ENCODE measurements around the gene UNC13A.
A peak's percentile ranks its signal among the peaks of the same experiment; 100 is the strongest.

UNC13A gene

GRCh38 chr19:17623224-17623935, 64.8 kb downstream of the UNC13A start:
- Histone ChIP-seq H3K9me3 (replicated peaks; ENCODE audit: low read length) (peaks cover 4% of the 10 kb centered on the region), H3K4me3 (ENCODE audit: low read length) (no peak overlapping the region), H3K4me2 (ENCODE audit: low read length) (no peak overlapping the region), H3K4me1 (ENCODE audit: control insufficient read depth, insufficient read depth, low read length) (no peaks in the 10 kb centered on the region), H3K36me3 (ENCODE audit: insufficient read depth, low read length) (no peaks in the 10 kb centered on the region), H3K27me3 (ENCODE audit: control insufficient read depth, insufficient read depth, low read length) (peaks cover 7% of the 10 kb centered on the region), H3K9ac (ENCODE audit: low read depth, low read length) (no peak overlapping the region)

- Histone ChIP-seq H3K9ac (ENCODE audit: low read depth, low read length) (no peak overlapping the region), H3K9me3 (replicated peaks; ENCODE audit: low read length) (peaks cover 4% of the 10 kb centered on the region), H3K27me3 (ENCODE audit: control insufficient read depth, insufficient read depth, low read length) (peaks cover 22% of the 10 kb centered on the region), H3K4me2 (ENCODE audit: low read length) (no peak overlapping the region), H3K36me3 (ENCODE audit: insufficient read depth, low read length) (no peaks in the 10 kb centered on the region), H3K4me1 (ENCODE audit: control insufficient read depth, insufficient read depth, low read length) (no peaks in the 10 kb centered on the region), H3K4me3 (ENCODE audit: low read length) (no peak overlapping the region)
These were observed 67.5 kb downstream of the UNC13A start for GRCh38 chr19:17620696-17621095.

DNA sequence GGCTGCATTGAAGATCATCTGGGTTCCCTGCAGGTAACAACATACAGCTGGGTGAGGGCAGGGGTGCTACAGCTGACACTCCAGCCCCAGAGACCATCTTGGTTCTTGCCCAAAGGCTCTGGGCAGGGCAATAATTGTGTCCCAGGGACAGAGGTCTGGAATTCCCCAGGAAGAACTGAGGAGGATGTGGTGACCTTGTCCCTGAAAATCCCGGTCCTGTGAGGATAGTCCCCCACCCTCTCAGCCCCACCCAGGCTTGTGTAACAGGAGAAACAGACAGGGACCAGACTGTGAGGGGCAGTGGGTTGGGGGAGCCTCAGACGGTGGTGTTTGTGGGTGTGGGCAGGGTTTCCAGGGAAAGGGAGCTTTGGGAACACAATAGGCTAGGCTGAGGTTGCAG, 69.2 kb downstream of the UNC13A start:
- Histone ChIP-seq H3K4me2 (ENCODE audit: low read length) (no peak overlapping the region), H3K4me3 (ENCODE audit: low read length) (no peak overlapping the region), H3K9me3 (replicated peaks; ENCODE audit: low read length) (peaks cover 4% of the 10 kb centered on the region), H3K4me1 (ENCODE audit: control insufficient read depth, insufficient read depth, low read length) (no peaks in the 10 kb centered on the region), H3K36me3 (ENCODE audit: insufficient read depth, low read length) (no peaks in the 10 kb centered on the region), H3K9ac (ENCODE audit: low read depth, low read length) (no peak overlapping the region), H3K27me3 (ENCODE audit: control insufficient read depth, insufficient read depth, low read length) (peaks cover 25% of the 10 kb centered on the region)

DNA sequence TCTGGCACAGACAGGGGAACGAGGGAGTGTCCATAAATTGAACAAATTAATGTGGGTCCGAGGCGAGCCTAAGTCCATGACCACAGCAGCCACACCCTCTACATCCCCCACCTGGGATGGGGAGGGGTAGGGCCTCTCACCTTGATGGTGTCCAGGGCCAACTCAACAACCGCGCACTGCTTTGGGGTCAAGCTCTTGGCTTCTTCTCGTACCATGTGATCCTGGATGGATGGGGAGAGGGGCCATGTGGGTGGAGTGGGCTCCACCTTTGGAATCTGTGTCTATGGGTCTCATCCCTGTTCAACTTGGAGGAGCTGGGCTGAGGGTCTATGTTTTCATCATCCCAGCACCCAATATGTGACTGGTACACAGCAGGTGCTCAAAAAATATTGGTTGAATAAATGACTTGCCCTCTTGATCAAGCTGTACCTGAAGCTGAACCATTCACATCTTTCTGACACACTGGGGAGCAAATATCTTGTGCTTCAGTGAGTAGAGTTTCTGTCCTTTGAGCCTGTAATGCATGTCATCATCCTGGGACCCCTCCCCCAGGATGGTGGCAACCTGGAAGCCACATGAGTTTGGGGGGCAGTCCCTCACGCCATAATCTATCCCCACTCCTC, 69.8 kb downstream of the UNC13A start:
- no peak overlapping the region for H3K4me3 ChIP-seq (ENCODE audit: low read length)
- H3K27me3 ChIP-seq (ENCODE audit: control insufficient read depth, insufficient read depth, low read length) = peaks cover 25% of the 10 kb centered on the region
- peaks cover 4% of the 10 kb centered on the region for H3K9me3 ChIP-seq (replicated peaks; ENCODE audit: low read length)
- H3K4me1 ChIP-seq (ENCODE audit: control insufficient read depth, insufficient read depth, low read length) = no peaks in the 10 kb centered on the region
- H3K36me3 ChIP-seq (ENCODE audit: insufficient read depth, low read length) = no peaks in the 10 kb centered on the region
- H3K9ac ChIP-seq (ENCODE audit: low read depth, low read length) = no peak overlapping the region
- H3K4me2 ChIP-seq (ENCODE audit: low read length) = no peak overlapping the region

DNA sequence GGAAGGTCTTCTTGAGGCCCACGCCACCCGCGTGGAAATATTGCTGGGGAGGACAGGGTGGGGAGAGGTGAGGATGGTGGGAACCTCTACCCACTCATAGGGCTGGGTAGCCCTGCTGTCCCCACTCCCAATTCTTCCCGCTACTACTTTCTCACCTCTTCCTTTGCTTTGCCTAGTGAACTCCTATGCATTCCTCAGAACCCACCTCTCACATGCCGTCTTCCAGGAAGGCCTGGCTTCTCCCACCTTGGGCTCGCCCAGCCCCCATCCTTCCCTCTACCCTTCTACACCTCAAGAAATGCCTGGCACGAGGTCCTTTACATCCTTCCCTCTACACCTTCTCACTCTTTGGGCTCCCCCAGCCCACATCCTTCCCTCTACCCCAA, 70.4 kb downstream of the UNC13A start:
- Histone ChIP-seq H3K4me1 (ENCODE audit: control insufficient read depth, insufficient read depth, low read length) (no peaks in the 10 kb centered on the region), H3K9me3 (replicated peaks; ENCODE audit: low read length) (peaks cover 4% of the 10 kb centered on the region), H3K4me2 (ENCODE audit: low read length) (no peak overlapping the region), H3K9ac (ENCODE audit: low read depth, low read length) (no peak overlapping the region), H3K36me3 (ENCODE audit: insufficient read depth, low read length) (no peaks in the 10 kb centered on the region), H3K4me3 (ENCODE audit: low read length) (no peak overlapping the region), H3K27me3 (ENCODE audit: control insufficient read depth, insufficient read depth, low read length) (peaks cover 25% of the 10 kb centered on the region)

GRCh38 chr19:17616961-17617806, 71.0 kb downstream of the UNC13A start:
- no peak overlapping the region for H3K4me3 ChIP-seq (ENCODE audit: low read length)
- peak overlapping the region; percentile 44 for H3K4me2 ChIP-seq (ENCODE audit: low read length)
- no peak overlapping the region for H3K9ac ChIP-seq (ENCODE audit: low read depth, low read length)
- H3K27me3 ChIP-seq (ENCODE audit: control insufficient read depth, insufficient read depth, low read length) = peaks cover 25% of the 10 kb centered on the region
- H3K36me3 ChIP-seq (ENCODE audit: insufficient read depth, low read length) = no peaks in the 10 kb centered on the region
- no peaks in the 10 kb centered on the region for H3K4me1 ChIP-seq (ENCODE audit: control insufficient read depth, insufficient read depth, low read length)
- H3K9me3 ChIP-seq (replicated peaks; ENCODE audit: low read length) = peaks cover 4% of the 10 kb centered on the region

DNA sequence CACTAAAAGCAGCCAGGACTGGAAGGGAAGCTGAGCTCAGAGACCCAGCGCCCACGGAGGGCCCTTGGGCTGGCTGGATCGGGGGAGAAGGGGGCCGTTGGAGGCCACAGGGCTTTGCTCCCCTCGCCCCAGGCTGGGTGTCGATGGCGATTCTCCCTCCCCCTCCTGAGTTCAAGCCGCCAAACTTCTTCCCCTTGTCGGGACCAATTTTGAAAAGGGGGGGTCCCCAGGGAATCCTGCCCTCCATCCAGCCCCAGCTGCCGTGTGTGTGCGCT, 71.5 kb downstream of the UNC13A start:
- Histone ChIP-seq H3K4me2 (ENCODE audit: low read length) (peak overlapping the region; percentile 44), H3K9ac (ENCODE audit: low read depth, low read length) (no peak overlapping the region), H3K27me3 (ENCODE audit: control insufficient read depth, insufficient read depth, low read length) (peaks cover 27% of the 10 kb centered on the region), H3K36me3 (ENCODE audit: insufficient read depth, low read length) (no peaks in the 10 kb centered on the region), H3K4me1 (ENCODE audit: control insufficient read depth, insufficient read depth, low read length) (no peaks in the 10 kb centered on the region), H3K9me3 (replicated peaks; ENCODE audit: low read length) (no peaks in the 10 kb centered on the region), H3K4me3 (ENCODE audit: low read length) (no peak overlapping the region)

DNA sequence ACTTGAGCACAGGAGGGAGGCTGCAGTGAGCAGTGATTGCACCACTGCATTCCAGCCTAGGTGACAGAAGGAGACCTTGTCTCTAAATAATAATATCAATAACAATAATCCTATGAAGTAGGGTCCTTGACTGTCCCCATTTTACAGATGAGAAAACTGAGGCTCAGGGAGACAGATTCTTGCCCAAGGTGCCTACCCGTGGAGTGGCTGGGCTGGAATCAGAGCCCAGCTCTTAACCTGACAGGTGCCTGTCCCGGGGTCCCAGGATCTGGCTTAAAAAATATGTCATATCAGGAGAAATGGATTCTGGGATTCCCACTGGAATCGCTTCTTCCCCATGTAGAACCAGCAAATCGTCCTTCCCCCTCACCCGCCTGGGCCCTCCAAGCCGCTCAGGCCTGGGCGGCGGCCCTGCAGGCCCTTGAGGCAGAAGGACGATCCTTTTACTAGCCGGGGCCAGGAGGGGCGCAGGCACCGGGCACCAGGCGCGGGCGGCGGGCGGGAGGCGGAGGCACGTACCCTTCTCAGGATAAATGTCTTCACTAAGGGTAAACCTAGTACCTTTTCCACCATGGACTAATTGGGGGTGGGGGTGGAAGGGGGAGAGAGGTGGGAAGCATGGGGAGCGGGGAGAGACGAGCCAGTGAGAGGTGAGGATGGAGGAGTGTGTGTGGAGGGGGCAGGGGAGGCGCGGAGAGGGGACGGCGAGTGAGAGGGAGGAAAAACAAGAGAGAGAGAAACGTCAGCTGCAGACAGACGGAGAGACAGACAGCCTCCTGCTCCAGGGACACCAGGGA, 72.1 kb downstream of the UNC13A start:
- Histone ChIP-seq H3K27me3 (ENCODE audit: control insufficient read depth, insufficient read depth, low read length) (peaks cover 30% of the 10 kb centered on the region), H3K36me3 (ENCODE audit: insufficient read depth, low read length) (no peaks in the 10 kb centered on the region), H3K4me2 (ENCODE audit: low read length) (peak overlapping the region; percentile 44), H3K9ac (ENCODE audit: low read depth, low read length) (no peak overlapping the region), H3K9me3 (replicated peaks; ENCODE audit: low read length) (no peaks in the 10 kb centered on the region), H3K4me1 (ENCODE audit: control insufficient read depth, insufficient read depth, low read length) (no peaks in the 10 kb centered on the region), H3K4me3 (ENCODE audit: low read length) (no peak overlapping the region)

DNA sequence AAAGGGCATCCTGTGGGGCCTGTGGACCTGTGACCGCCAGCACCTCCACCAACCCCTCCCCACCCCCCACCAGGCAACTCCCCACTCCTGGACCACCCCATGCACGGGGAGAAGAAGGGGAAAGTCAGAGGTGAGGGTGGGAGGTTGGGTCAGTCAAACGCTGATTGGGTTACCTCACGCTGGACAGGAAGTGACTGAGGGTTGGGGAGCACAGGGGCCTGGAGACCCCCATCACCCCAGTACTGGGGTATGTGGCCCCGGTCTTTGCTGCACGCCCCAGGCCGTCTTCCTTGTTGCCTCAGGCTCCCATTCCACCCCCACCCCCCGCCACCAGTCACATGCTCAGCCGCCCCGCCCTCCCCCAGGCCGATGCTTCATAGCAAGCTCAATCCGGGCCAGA, 73.7 kb downstream of the UNC13A start:
- H3K9me3 ChIP-seq (replicated peaks; ENCODE audit: low read length) = no peaks in the 10 kb centered on the region
- H3K4me3 ChIP-seq (ENCODE audit: low read length) = no peak overlapping the region
- H3K9ac ChIP-seq (ENCODE audit: low read depth, low read length) = no peak overlapping the region
- no peak overlapping the region for H3K4me2 ChIP-seq (ENCODE audit: low read length)
- peaks cover 30% of the 10 kb centered on the region for H3K27me3 ChIP-seq (ENCODE audit: control insufficient read depth, insufficient read depth, low read length)
- H3K4me1 ChIP-seq (ENCODE audit: control insufficient read depth, insufficient read depth, low read length) = no peaks in the 10 kb centered on the region
- no peaks in the 10 kb centered on the region for H3K36me3 ChIP-seq (ENCODE audit: insufficient read depth, low read length)

GRCh38 chr19:17611462-17612244, 76.5 kb downstream of the UNC13A start:
- Histone ChIP-seq H3K4me2 (ENCODE audit: low read length) (no peak overlapping the region), H3K27me3 (ENCODE audit: control insufficient read depth, insufficient read depth, low read length) (peaks cover 15% of the 10 kb centered on the region), H3K9ac (ENCODE audit: low read depth, low read length) (no peak overlapping the region), H3K4me1 (ENCODE audit: control insufficient read depth, insufficient read depth, low read length) (no peaks in the 10 kb centered on the region), H3K9me3 (replicated peaks; ENCODE audit: low read length) (no peaks in the 10 kb centered on the region), H3K36me3 (ENCODE audit: insufficient read depth, low read length) (no peaks in the 10 kb centered on the region), H3K4me3 (ENCODE audit: low read length) (no peak overlapping the region)

- Histone ChIP-seq H3K4me2 (ENCODE audit: low read length) (no peak overlapping the region), H3K4me1 (ENCODE audit: control insufficient read depth, insufficient read depth, low read length) (peaks cover 11% of the 10 kb centered on the region), H3K9ac (ENCODE audit: low read depth, low read length) (no peak overlapping the region), H3K4me3 (ENCODE audit: low read length) (no peak overlapping the region), H3K36me3 (ENCODE audit: insufficient read depth, low read length) (no peaks in the 10 kb centered on the region), H3K27me3 (ENCODE audit: control insufficient read depth, insufficient read depth, low read length) (peaks cover 5% of the 10 kb centered on the region), H3K9me3 (replicated peaks; ENCODE audit: low read length) (no peaks in the 10 kb centered on the region)
These were observed 77.8 kb downstream of the UNC13A start for GRCh38 chr19:17610384-17610783.
